ENCODE measurements around the gene TGM4. TPM values are rescaled to one million over a fixed set of nuclear protein-coding genes. Genes with fewer than 3 reads are reported as not detected.
"Not testable (repeated sequence)": the region's sequence is repeated elsewhere in the genome, so short reads cannot be mapped to it uniquely, and the experiment has no call there.

TGM4 gene
- 0.43 TPM in 1 of 2 replicates, not detected in the other for total RNA-seq (2014; rRNA removed; shearing (Covaris generic); ENCODE audit: low replicate concordance)

GRCh38 chr3:44874308-44874707 is at the start of gene TGM4:
TGM4 (plus strand) TSS chr3:44874608; CDS start chr3:44874679, 71 bp downstream.
- H3K36me3 ChIP-seq: no peaks in the 10 kb centered on the region
- no peak within 1 kb of the TSS for H3K4me3 ChIP-seq
- no peaks in the 10 kb centered on the region for H3K9me3 ChIP-seq
- no peak for DNase-seq
- H3K27me3 ChIP-seq: no peaks in the 10 kb centered on the region

- Histone ChIP-seq H3K9me3 (no peaks in the 10 kb centered on the region), H3K36me3 (peaks cover 3% of the 10 kb centered on the region; the same call in 1 of the 2 replicates), H3K27me3 (no peaks in the 10 kb centered on the region), H3K4me3 (no peak overlapping the region)
- no peak for DNase-seq
Measured at GRCh38 chr3:44825264-44825925, 49.0 kb upstream of the TGM4 start.

GRCh38 chr3:44827196-44827595 is 47.2 kb upstream of the TGM4 start:
- Histone ChIP-seq H3K27me3 (no peaks in the 10 kb centered on the region), H3K36me3 (peaks cover 3% of the 10 kb centered on the region; the same call in 1 of the 2 replicates), H3K4me3 (no peak overlapping the region), H3K9me3 (no peaks in the 10 kb centered on the region)
- DNase-seq: no peak

GRCh38 chr3:44831232-44831631 is 43.2 kb upstream of the TGM4 start:
- DNase-seq: no peak
- H3K9me3 ChIP-seq: no peaks in the 10 kb centered on the region
- H3K36me3 ChIP-seq: peaks cover 14% of the 10 kb centered on the region
- H3K27me3 ChIP-seq: no peaks in the 10 kb centered on the region
- no peak overlapping the region for H3K4me3 ChIP-seq

GRCh38 chr3:44832032-44832431 is 42.4 kb upstream of the TGM4 start:
- Histone ChIP-seq H3K36me3 (peaks cover 20% of the 10 kb centered on the region), H3K9me3 (peaks cover 4% of the 10 kb centered on the region; the same call in 1 of the 2 replicates), H3K27me3 (no peaks in the 10 kb centered on the region), H3K4me3 (no peak overlapping the region)
- no peak for DNase-seq

GRCh38 chr3:44832965-44833364 is 41.4 kb upstream of the TGM4 start:
- no peak for DNase-seq
- H3K4me3 ChIP-seq: no peak overlapping the region
- H3K9me3 ChIP-seq: peaks cover 6% of the 10 kb centered on the region; the same call in 1 of the 2 replicates
- H3K27me3 ChIP-seq: no peaks in the 10 kb centered on the region
- H3K36me3 ChIP-seq: peaks cover 24% of the 10 kb centered on the region

GRCh38 chr3:44833394-44833793 is 41.0 kb upstream of the TGM4 start:
- H3K4me3 ChIP-seq: no peak overlapping the region
- no peak for DNase-seq
- H3K27me3 ChIP-seq: no peaks in the 10 kb centered on the region
- H3K36me3 ChIP-seq: peaks cover 22% of the 10 kb centered on the region
- H3K9me3 ChIP-seq: peaks cover 6% of the 10 kb centered on the region; the same call in 1 of the 2 replicates

- H3K36me3 ChIP-seq: peaks cover 25% of the 10 kb centered on the region
Measured at GRCh38 chr3:44835684-44836083, 38.7 kb upstream of the TGM4 start.

GRCh38 chr3:44842376-44842775 is 32.0 kb upstream of the TGM4 start:
- H3K36me3 ChIP-seq: peaks cover 10% of the 10 kb centered on the region
- no peaks in the 10 kb centered on the region for H3K27me3 ChIP-seq
- no peak for DNase-seq
- H3K4me3 ChIP-seq: no peak overlapping the region
- no peaks in the 10 kb centered on the region for H3K9me3 ChIP-seq

More at GRCh38 chr3:44835684-44836083, 38.7 kb upstream of the TGM4 start:
- Histone ChIP-seq H3K9me3 (peaks cover 6% of the 10 kb centered on the region; the same call in 1 of the 2 replicates), H3K27me3 (no peaks in the 10 kb centered on the region), H3K4me3 (no peak overlapping the region)
- no peak for DNase-seq

GRCh38 chr3:44845528-44846520 is 28.6 kb upstream of the TGM4 start:
- no peaks in the 10 kb centered on the region for H3K9me3 ChIP-seq
- no peak for DNase-seq
- H3K4me3 ChIP-seq: no peak overlapping the region
- H3K36me3 ChIP-seq: peaks cover 5% of the 10 kb centered on the region
- H3K27me3 ChIP-seq: no peaks in the 10 kb centered on the region

GRCh38 chr3:44848634-44849033 is 25.8 kb upstream of the TGM4 start:
- Histone ChIP-seq H3K9me3 (no peaks in the 10 kb centered on the region), H3K27me3 (no peaks in the 10 kb centered on the region), H3K4me3 (no peak overlapping the region), H3K36me3 (peaks cover 20% of the 10 kb centered on the region)
- no peak for DNase-seq

- peaks cover 20% of the 10 kb centered on the region for H3K36me3 ChIP-seq
- not testable (repeated sequence) for H3K9me3 ChIP-seq, H3K4me3 ChIP-seq, DNase-seq, H3K27me3 ChIP-seq
Measured at GRCh38 chr3:44856663-44857062, 17.7 kb upstream of the TGM4 start.

- no peaks in the 10 kb centered on the region for H3K27me3 ChIP-seq
- H3K9me3 ChIP-seq: no peaks in the 10 kb centered on the region
- no peak for DNase-seq
- no peaks in the 10 kb centered on the region for H3K36me3 ChIP-seq
- no peak overlapping the region for H3K4me3 ChIP-seq
Measured at GRCh38 chr3:44860117-44860516, 14.3 kb upstream of the TGM4 start.

- DNase-seq: peak; percentile 59
- no peaks in the 10 kb centered on the region for H3K27me3 ChIP-seq
- peak within 1 kb of the TSS; percentile 47 for H3K4me3 ChIP-seq
- no peaks in the 10 kb centered on the region for H3K36me3 ChIP-seq
- no peaks in the 10 kb centered on the region for H3K9me3 ChIP-seq
Measured at GRCh38 chr3:44861412-44862225, 12.8 kb upstream of the TGM4 start, which contains the start of gene TMEM42. TMEM42 (plus strand) TSS chr3:44861912; CDS start chr3:44861925, 13 bp downstream.

GRCh38 chr3:44862226-44862637 is 12.2 kb upstream of the TGM4 start:
- DNase-seq: no peak
- Histone ChIP-seq H3K9me3 (no peaks in the 10 kb centered on the region), H3K36me3 (no peaks in the 10 kb centered on the region), H3K4me3 (peak overlapping the region; percentile 43), H3K27me3 (no peaks in the 10 kb centered on the region)

- DNase-seq: no peak
- H3K9me3 ChIP-seq: no peaks in the 10 kb centered on the region
- H3K27me3 ChIP-seq: no peaks in the 10 kb centered on the region
- no peak overlapping the region for H3K4me3 ChIP-seq
- no peaks in the 10 kb centered on the region for H3K36me3 ChIP-seq
Measured at GRCh38 chr3:44865272-44866035, 9.0 kb upstream of the TGM4 start.
